B cell (primary cell): ENCODE results near the gene MSLN. TPM values are rescaled to one million over a fixed set of nuclear protein-coding genes. Genes with fewer than 3 reads are reported as not detected.
A peak's percentile ranks its signal among the peaks of the same experiment; 100 is the strongest.
"Not testable (repeated sequence)": the region's sequence is repeated elsewhere in the genome, so short reads cannot be mapped to it uniquely, and the experiment has no call there.

ENCODE experiments used
- ATAC-seq: fragments of 200-7000 bp; cut with Tn5 transposase; one replicate; pipeline ENCODE4 v1.10.0; 2021; ENCODE audit warnings: low read depth, mild to moderate bottlenecking, moderate number of reproducible peaks, moderate library complexity
- CTCF ChIA-PET: fragments of 350-600 bp; sonication (Branson Sonifier 250); formaldehyde crosslinking; loops from one replicate; lab custom pipeline; 2021; ENCODE audit warnings: antibody characterized with exemption, inconsistent platforms; lab: Charles Lee
- POLR2A ChIA-PET: fragments of 350-600 bp; sonication (Branson Sonifier 250); formaldehyde crosslinking; loops from one replicate; lab custom pipeline; 2021; ENCODE audit warnings: antibody characterized with exemption; lab: Charles Lee
- DNase-seq: peaks from one replicate; pipeline ENCODE4 v3.0.0; 2013
- H2AFZ ChIP-seq: 2 replicates; pipeline ENCODE4 v1.6.1; 2012; ENCODE audit warnings: mild to moderate bottlenecking, low read depth, low read length; ENCODE audit not compliant: insufficient read depth, poor library complexity, severe bottlenecking
- H3K27ac ChIP-seq, 2 donors: 1 replicate in 1 of 2; 2 replicates in 1 of 2; pipeline ENCODE4 v1.5.1; 2012 to 2013; ENCODE audit warnings: low read length in 2 of 2, mild to moderate bottlenecking in 2 of 2, moderate library complexity in 1 of 2
- H3K27me3 ChIP-seq, 4 experiments: fragments of 200-600 bp in 1 of 4; sonication (generic) in 1 of 4; replicated peaks in 1 of 4; 1 replicate in 2 of 4; 2 replicates in 2 of 4; pipeline versions ENCODE4 v1.6.1 to v1.7.0; 2013 to 2016; ENCODE audit warnings: low read length in 3 of 4, mild to moderate bottlenecking in 2 of 4, mixed read lengths in 1 of 4, moderate library complexity in 1 of 4; ENCODE audit not compliant: insufficient read depth in 4 of 4, control insufficient read depth in 3 of 4; ENCODE audit errors: control extremely low read depth in 1 of 4
- H3K36me3 ChIP-seq, 2 experiments: replicated peaks in 1 of 2; 1 replicate in 1 of 2; 2 replicates in 1 of 2; pipeline versions ENCODE4 v1.6.1 to v1.7.1; 2013; ENCODE audit warnings: low read length in 1 of 2; ENCODE audit not compliant: insufficient read depth in 2 of 2, control insufficient read depth in 1 of 2; ENCODE audit errors: control extremely low read depth in 1 of 2, extremely low read depth in 1 of 2
- H3K4me1 ChIP-seq, 2 donors: fragments of 200-600 bp in 1 of 2; sonication (generic) in 1 of 2; 1 replicate in 1 of 2; 2 replicates in 1 of 2; pipeline versions ENCODE4 v1.5.1 to v1.6.1; 2013 to 2017; ENCODE audit warnings: low read length in 2 of 2; ENCODE audit not compliant: control insufficient read depth in 2 of 2, insufficient read depth in 2 of 2
- H3K4me2 ChIP-seq: replicated peaks from 2 replicates; pipeline ENCODE3; 2012; ENCODE audit warnings: mild to moderate bottlenecking, low read depth, low read length; ENCODE audit not compliant: poor library complexity, severe bottlenecking
- H3K4me3 ChIP-seq, 5 experiments: fragments of 200-600 bp in 1 of 5; sonication (generic) in 1 of 5; 1 replicate in 3 of 5; 2 replicates in 2 of 5; pipeline versions ENCODE4 v1.5.1 to v1.7.0; 2011 to 2016; ENCODE audit warnings: low read length in 4 of 5, mild to moderate bottlenecking in 4 of 5, low read depth in 2 of 5, control low read depth in 1 of 5, moderate library complexity in 1 of 5; ENCODE audit not compliant: insufficient read depth in 1 of 5; ENCODE audit errors: control extremely low read depth in 1 of 5, extremely low read depth in 1 of 5
- H3K79me2 ChIP-seq: fragments of 200-600 bp; sonication (generic); one replicate; pipeline ENCODE4 v1.6.0; 2016; ENCODE audit warnings: low read length; ENCODE audit not compliant: control insufficient read depth, insufficient read depth
- H3K9ac ChIP-seq: fragments of 200-600 bp; sonication (generic); 2 replicates; pipeline ENCODE4 v1.6.1; 2017; ENCODE audit warnings: mild to moderate bottlenecking, low read length, moderate library complexity
- H3K9me3 ChIP-seq, 3 donors: one replicate each; pipeline versions ENCODE4 v1.6.1 to v1.7.1; 2013; ENCODE audit warnings: low read length in 2 of 3; ENCODE audit not compliant: control insufficient read depth in 2 of 3, insufficient read depth in 1 of 3; ENCODE audit errors: control extremely low read depth in 1 of 3
- H4K20me1 ChIP-seq: 2 replicates; pipeline ENCODE4 v1.6.0; 2012; ENCODE audit warnings: mild to moderate bottlenecking, low read length; ENCODE audit not compliant: insufficient read depth, control insufficient read depth, poor library complexity, severe bottlenecking
- H3K27ac Mint-ChIP-seq: one replicate; pipeline ENCODE4 v1.8.0; 2021; ENCODE audit warnings: mixed read lengths
- H3K27me3 Mint-ChIP-seq: one replicate; pipeline ENCODE4 v1.8.0; 2021; ENCODE audit warnings: mixed read lengths
- H3K4me1 Mint-ChIP-seq: one replicate; pipeline ENCODE4 v1.8.0; 2021; ENCODE audit warnings: mixed read lengths
- H3K4me3 Mint-ChIP-seq: one replicate; pipeline ENCODE4 v1.8.0; 2021; ENCODE audit warnings: mixed read lengths
- H3K9me3 Mint-ChIP-seq: one replicate; pipeline ENCODE4 v1.8.0; 2022; ENCODE audit warnings: mixed read lengths; ENCODE audit not compliant: insufficient read depth
- CTCF ChIP-seq: fragments of 200-600 bp; IDR thresholded peaks from one replicate; pipeline ENCODE4 v1.8.0; 2022; ENCODE audit warnings: antibody characterized with exemption, mild to moderate bottlenecking
- EZH2 ChIP-seq: IDR thresholded peaks from 2 replicates; pipeline ENCODE4 v1.6.1; 2012; ENCODE audit warnings: borderline replicate concordance, low read depth, mild to moderate bottlenecking, moderate library complexity, low read length; ENCODE audit not compliant: insufficient read depth, poor library complexity, severe bottlenecking
- WGBS: methylation state at CpG from one replicate; pipeline ENCODE4 v1.1.5; 2013; ENCODE audit warnings: missing lambda C conversion rate; ENCODE audit not compliant: insufficient coverage; 5-methylcytosine and 5-hydroxymethylcytosine counted together
- intact Hi-C: fragments of 100-400 bp; cut with micrococcal nuclease; formaldehyde crosslinking; loops from one replicate; pipeline ENCODE4 v1.10.0; 2022
- polyA plus RNA-seq: library from polyadenylated mRNA; depleted of rRNA; stranded (reverse); fragments of >200 nt; gene quantifications from 2 replicates; pipeline ENCODE4 v1.2.3, GENCODE V29; 2012
- total RNA-seq, 2 donors: library from RNA; stranded (reverse); fragments of 120-200 nt in 1 of 2; gene quantifications; 1 replicate in 1 of 2; 2 replicates in 1 of 2; pipeline versions ENCODE4 v1.2.3 to v1.2.4, GENCODE V29; 2013 to 2022

The MSLN gene
- total and polyA plus RNA-seq, 2 donors (not counting 1 experiment from before 2014, with no cell fraction given) = not detected

- 11% methylated on average over 9 of the region's 25 CpGs for WGBS
- Histone ChIP-seq H3K4me2 (no peak overlapping the region), H3K79me2 (no peaks in the 10 kb centered on the region), H3K9me3 (peaks cover 0 to 20% (median 0%) of the 10 kb centered on the region in 3 donors), H3K4me1 (peaks cover 14 to 20% of the 10 kb centered on the region in 2 donors), H4K20me1 (peaks cover 5% of the 10 kb centered on the region), H3K4me3 (no peak overlapping the region), H3K27me3 (peaks cover 0 to 73% (median 33%) of the 10 kb centered on the region in 4 experiments), H3K27ac (no peak overlapping the region), H3K36me3 (no peaks in the 10 kb centered on the region), H2AFZ (no peak overlapping the region), H3K9ac (no peak overlapping the region)
- peak; percentile 64 for ATAC-seq
- peak; percentile 84 for DNase-seq
- Mint-ChIP-seq H3K4me3 (no peak overlapping the region), H3K9me3 (no peaks in the 10 kb centered on the region), H3K27ac (no peak overlapping the region), H3K27me3 (peaks cover 26% of the 10 kb centered on the region), H3K4me1 (peaks cover 4% of the 10 kb centered on the region)
- TF ChIP-seq CTCF (peak; percentile 98), EZH2 (no peak)
- ChIA-PET CTCF (interaction anchor here (0.6 to 7.6 kb wide), 21 partner anchors 9 to 392 kb away, joined by 3 to 94 read pairs (median 4); partner anchors contain the start of genes ANTKMT, CHTF18, CIAO3 and RPUSD1), POLR2A (no interaction called here)
- intact Hi-C loops = loop anchor here (1.0 to 2.0 kb wide), 3 partner anchors 30 to 391 kb away; no protein-coding TSS in a partner anchor
Observed at GRCh38 chr16:711548-712320, 48.8 kb upstream of the MSLN start.

- H3K27me3 ChIP-seq = peaks cover 0 to 64% (median 29%) of the 10 kb centered on the region in 4 experiments
- H3K9ac ChIP-seq, DNase-seq, POLR2A ChIA-PET, H3K9me3 Mint-ChIP-seq, intact Hi-C loops, ATAC-seq, H3K4me1 Mint-ChIP-seq, H3K4me2 ChIP-seq, H3K4me3 ChIP-seq, H3K27ac ChIP-seq, H3K36me3 ChIP-seq, H3K27ac Mint-ChIP-seq, H3K79me2 ChIP-seq, H3K4me3 Mint-ChIP-seq, H2AFZ ChIP-seq: not testable (repeated sequence)
- CTCF ChIA-PET = interaction anchor here (0.6 to 7.6 kb wide), 22 partner anchors 9 to 665 kb away, joined by 3 to 94 read pairs (median 4); partner anchors contain the start of genes ANTKMT, CHTF18, CIAO3 and RPUSD1
- H4K20me1 ChIP-seq = peaks cover 11% of the 10 kb centered on the region
- 47% methylated on average over 8 of the region's 13 CpGs for WGBS
- H3K9me3 ChIP-seq = peaks cover 0 to 15% (median 0%) of the 10 kb centered on the region in 3 donors
- H3K4me1 ChIP-seq = peaks cover 12 to 20% of the 10 kb centered on the region in 2 donors
- TF ChIP-seq CTCF = peak; percentile 49
- H3K27me3 Mint-ChIP-seq = peaks cover 24% of the 10 kb centered on the region
Observed at GRCh38 chr16:712740-713250, 47.7 kb upstream of the MSLN start.
